Stomach (tissue), 4 donors: ENCODE results near the gene ZNF785.

Source experiments
- POLR2A ChIP-seq, 4 donors: fragments of 450-650 bp; IDR thresholded peaks; one replicate each; pipeline ENCODE4 v1.6.1; 2016; ENCODE audit warnings: antibody characterized with exemption in 4 of 4, control low read depth in 2 of 4, mild to moderate bottlenecking in 1 of 4, moderate library complexity in 1 of 4
- TF ChIP-seq, protein P1 (sequence below), 7 experiments: fragments of 450-650 bp in 4 of 7; fragments of 200-600 bp in 3 of 7; sonication (generic) in 3 of 7; IDR thresholded peaks; one replicate each; pipeline ENCODE4 v1.5.1; 2016 to 2019; ENCODE audit warnings: antibody characterized with exemption in 7 of 7, control low read depth in 2 of 7, mild to moderate bottlenecking in 1 of 7

DNA sequence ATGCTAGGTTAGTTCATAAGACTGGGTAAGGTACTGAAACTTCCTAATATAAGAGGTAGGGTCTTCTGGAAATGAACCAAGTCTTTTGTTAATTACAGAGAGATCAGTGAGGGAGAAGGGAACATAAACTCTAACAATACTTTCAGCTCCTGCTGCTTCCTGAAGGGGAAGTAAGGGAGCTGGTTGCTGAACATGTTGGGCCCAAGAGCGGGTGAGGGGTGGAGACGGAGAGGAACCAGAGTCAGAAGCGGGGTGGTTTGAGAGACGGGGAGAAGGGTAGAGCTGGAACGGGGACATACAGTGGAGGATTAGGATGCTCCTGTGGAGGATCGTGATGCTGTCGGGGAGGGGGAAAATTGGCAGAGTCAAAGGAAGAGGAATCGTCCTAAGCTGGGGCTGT lies 39.4 kb downstream of the ZNF785 start:
- no peak for TF ChIP-seq POLR2A (IDR thresholded peaks at IDR 0.05)
- TF ChIP-seq, protein P1, sequence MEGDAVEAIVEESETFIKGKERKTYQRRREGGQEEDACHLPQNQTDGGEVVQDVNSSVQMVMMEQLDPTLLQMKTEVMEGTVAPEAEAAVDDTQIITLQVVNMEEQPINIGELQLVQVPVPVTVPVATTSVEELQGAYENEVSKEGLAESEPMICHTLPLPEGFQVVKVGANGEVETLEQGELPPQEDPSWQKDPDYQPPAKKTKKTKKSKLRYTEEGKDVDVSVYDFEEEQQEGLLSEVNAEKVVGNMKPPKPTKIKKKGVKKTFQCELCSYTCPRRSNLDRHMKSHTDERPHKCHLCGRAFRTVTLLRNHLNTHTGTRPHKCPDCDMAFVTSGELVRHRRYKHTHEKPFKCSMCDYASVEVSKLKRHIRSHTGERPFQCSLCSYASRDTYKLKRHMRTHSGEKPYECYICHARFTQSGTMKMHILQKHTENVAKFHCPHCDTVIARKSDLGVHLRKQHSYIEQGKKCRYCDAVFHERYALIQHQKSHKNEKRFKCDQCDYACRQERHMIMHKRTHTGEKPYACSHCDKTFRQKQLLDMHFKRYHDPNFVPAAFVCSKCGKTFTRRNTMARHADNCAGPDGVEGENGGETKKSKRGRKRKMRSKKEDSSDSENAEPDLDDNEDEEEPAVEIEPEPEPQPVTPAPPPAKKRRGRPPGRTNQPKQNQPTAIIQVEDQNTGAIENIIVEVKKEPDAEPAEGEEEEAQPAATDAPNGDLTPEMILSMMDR (IDR thresholded peaks at IDR 0.05) = no peak
